NCI-H2029 treated with DMSO at 0.1 percent for 48 hours (cell line): ENCODE results near the gene ARSA.
"Not testable (repeated sequence)": the region's sequence is repeated elsewhere in the genome, so short reads cannot be mapped to it uniquely, and the experiment has no call there.

Experiments used
- DNase-seq: peaks from one replicate; lab custom pipeline; 2025; lab: John Stamatoyannopoulos, UW

Gene ARSA

GRCh38 chr22:50654664-50655063, 26.7 kb upstream of the ARSA start:
- not testable (repeated sequence) for DNase-seq

- DNase-seq: no peak
Measured at GRCh38 chr22:50653256-50653655, 25.3 kb upstream of the ARSA start.

- DNase-seq: not testable (repeated sequence)
Measured at GRCh38 chr22:50643821-50644101, 15.8 kb upstream of the ARSA start.

GRCh38 chr22:50643021-50643820, 15.3 kb upstream of the ARSA start:
- DNase-seq: not testable (repeated sequence)

GRCh38 chr22:50641696-50642607, 14.0 kb upstream of the ARSA start:
- no peak for DNase-seq

GRCh38 chr22:50640857-50641647, 13.1 kb upstream of the ARSA start:
- DNase-seq: no peak

- DNase-seq: not testable (repeated sequence)
Measured at GRCh38 chr22:50640296-50640695, 12.3 kb upstream of the ARSA start.

- DNase-seq: no peak
Measured at GRCh38 chr22:50635591-50635990, 7.6 kb upstream of the ARSA start.

GRCh38 chr22:50633771-50634170, 5.8 kb upstream of the ARSA start:
- DNase-seq: no peak

GRCh38 chr22:50633086-50633485, 5.1 kb upstream of the ARSA start:
- no peak for DNase-seq

GRCh38 chr22:50630376-50630775, 2.4 kb upstream of the ARSA start:
- no peak for DNase-seq

- DNase-seq: no peak
Measured at GRCh38 chr22:50628543-50629134, 687 bp upstream of the ARSA start.

GRCh38 chr22:50626850-50627641, 906 bp downstream of the ARSA start:
- DNase-seq: no peak

GRCh38 chr22:50626314-50626849, 1.6 kb downstream of the ARSA start:
- no peak for DNase-seq

- DNase-seq: no peak
Measured at GRCh38 chr22:50625568-50626313, 2.2 kb downstream of the ARSA start.

- no peak for DNase-seq
Measured at GRCh38 chr22:50625131-50625567, 2.8 kb downstream of the ARSA start.

GRCh38 chr22:50624347-50625130, 3.4 kb downstream of the ARSA start:
- DNase-seq: no peak

- DNase-seq: peak; percentile 57
Measured at GRCh38 chr22:50622723-50623327, 5.1 kb downstream of the ARSA start.
